Neuronal stem cell (in vitro differentiated cells): ENCODE data around the gene SYCE1.

Experiments
- DNase-seq: peaks from one replicate; pipeline ENCODE4 v3.0.0-alpha.2; 2013; ENCODE audit warnings: low spot score
- H2AFZ ChIP-seq: one replicate; pipeline ENCODE4 v1.6.1; 2013; ENCODE audit warnings: mild to moderate bottlenecking, low read length, inconsistent platforms
- H2AK5ac ChIP-seq: 2 replicates; pipeline ENCODE4 v1.6.1; 2013; ENCODE audit warnings: low read depth, mild to moderate bottlenecking, inconsistent platforms, low read length, moderate library complexity, mixed read lengths
- H2BK120ac ChIP-seq: 2 replicates; pipeline ENCODE4 v1.6.1; 2013; ENCODE audit warnings: low read depth, mild to moderate bottlenecking, inconsistent platforms, low read length, moderate library complexity, mixed read lengths
- H2BK12ac ChIP-seq: one replicate; pipeline ENCODE4 v1.6.1; 2013; ENCODE audit warnings: low read length, inconsistent platforms
- H2BK15ac ChIP-seq: 2 replicates; pipeline ENCODE4 v1.6.1; 2013; ENCODE audit warnings: mild to moderate bottlenecking, low read length, inconsistent platforms, mixed read lengths
- H2BK5ac ChIP-seq: one replicate; pipeline ENCODE4 v1.6.1; 2013; ENCODE audit warnings: inconsistent platforms, mild to moderate bottlenecking, low read length, moderate library complexity
- H3K14ac ChIP-seq: one replicate; pipeline ENCODE4 v1.6.1; 2013; ENCODE audit warnings: low read length, inconsistent platforms
- H3K18ac ChIP-seq: 2 replicates; pipeline ENCODE4 v1.6.1; 2013; ENCODE audit warnings: low read length, inconsistent platforms
- H3K23ac ChIP-seq: 2 replicates; pipeline ENCODE4 v1.6.1; 2013; ENCODE audit warnings: low read depth, mild to moderate bottlenecking, mixed read lengths, low read length, inconsistent platforms; ENCODE audit not compliant: poor library complexity
- H3K27ac ChIP-seq: replicated peaks from 3 replicates; pipeline ENCODE4 v1.5.1; 2013; ENCODE audit warnings: low read length, inconsistent platforms
- H3K27me3 ChIP-seq, 3 experiments: 2 replicates each; pipeline ENCODE4 v1.6.1; 2013; ENCODE audit warnings: low read length in 3 of 3, mild to moderate bottlenecking in 2 of 3, inconsistent platforms in 1 of 3, low read depth in 1 of 3, mixed read lengths in 1 of 3, moderate library complexity in 1 of 3; ENCODE audit not compliant: control insufficient read depth in 3 of 3, insufficient read depth in 3 of 3
- H3K36me3 ChIP-seq, 2 donors: replicated peaks in 1 of 2; 2 replicates each; pipeline ENCODE4 v1.6.1; 2013; ENCODE audit warnings: low read length in 2 of 2; ENCODE audit not compliant: control insufficient read depth in 2 of 2, insufficient read depth in 2 of 2
- H3K4ac ChIP-seq: 2 replicates; pipeline ENCODE4 v1.6.1; 2013; ENCODE audit warnings: inconsistent platforms, mild to moderate bottlenecking, low read length, moderate library complexity
- H3K4me1 ChIP-seq, 2 donors: 1 replicate in 1 of 2; 2 replicates in 1 of 2; pipeline ENCODE4 v1.6.1; 2013; ENCODE audit warnings: low read length in 2 of 2, low read depth in 1 of 2; ENCODE audit not compliant: control insufficient read depth in 2 of 2, insufficient read depth in 1 of 2
- H3K4me2 ChIP-seq: one replicate; pipeline ENCODE4 v1.6.1; 2013; ENCODE audit warnings: mild to moderate bottlenecking, low read length, inconsistent platforms; ENCODE audit not compliant: insufficient read depth, poor library complexity, severe bottlenecking
- H3K4me3 ChIP-seq, 2 donors: 2 replicates each; pipeline ENCODE4 v1.5.1; 2013; ENCODE audit warnings: low read length in 2 of 2, mild to moderate bottlenecking in 2 of 2, inconsistent platforms in 1 of 2, moderate library complexity in 1 of 2
- H3K79me1 ChIP-seq: one replicate; pipeline ENCODE4 v1.6.1; 2013; ENCODE audit warnings: low read depth, mild to moderate bottlenecking, inconsistent platforms, low read length, moderate library complexity
- H3K9ac ChIP-seq: one replicate; pipeline ENCODE4 v1.6.1; 2013; ENCODE audit warnings: mild to moderate bottlenecking, low read depth, low read length, inconsistent platforms; ENCODE audit not compliant: poor library complexity
- H3K9me3 ChIP-seq, 2 donors: replicated peaks in 1 of 2; 2 replicates each; pipeline versions ENCODE3 to v1.6.1; 2013; ENCODE audit warnings: low read length in 2 of 2, mild to moderate bottlenecking in 2 of 2, inconsistent platforms in 1 of 2, low read depth in 1 of 2, mixed read lengths in 1 of 2, moderate library complexity in 1 of 2; ENCODE audit not compliant: control insufficient read depth in 2 of 2, insufficient read depth in 1 of 2
- H4K8ac ChIP-seq: one replicate; pipeline ENCODE4 v1.6.1; 2013; ENCODE audit warnings: low read depth, mild to moderate bottlenecking, inconsistent platforms, low read length, moderate library complexity
- H4K91ac ChIP-seq: one replicate; pipeline ENCODE4 v1.6.1; 2013; ENCODE audit warnings: low read length, low read depth, mild to moderate bottlenecking, inconsistent platforms; ENCODE audit not compliant: poor library complexity
- WGBS, 2 donors: extraction: QIAGEN DNeasy Blood & Tissue Kit; methylation state at CpG; one replicate each; pipeline ENCODE4 v1.1.7; 2013; ENCODE audit warnings: missing lambda C conversion rate in 2 of 2, mixed read lengths in 1 of 2; ENCODE audit not compliant: insufficient read length in 2 of 2, insufficient replicate concordance in 1 of 2; ENCODE audit errors: extremely low coverage in 2 of 2; 5-methylcytosine and 5-hydroxymethylcytosine counted together

Gene SYCE1

DNA sequence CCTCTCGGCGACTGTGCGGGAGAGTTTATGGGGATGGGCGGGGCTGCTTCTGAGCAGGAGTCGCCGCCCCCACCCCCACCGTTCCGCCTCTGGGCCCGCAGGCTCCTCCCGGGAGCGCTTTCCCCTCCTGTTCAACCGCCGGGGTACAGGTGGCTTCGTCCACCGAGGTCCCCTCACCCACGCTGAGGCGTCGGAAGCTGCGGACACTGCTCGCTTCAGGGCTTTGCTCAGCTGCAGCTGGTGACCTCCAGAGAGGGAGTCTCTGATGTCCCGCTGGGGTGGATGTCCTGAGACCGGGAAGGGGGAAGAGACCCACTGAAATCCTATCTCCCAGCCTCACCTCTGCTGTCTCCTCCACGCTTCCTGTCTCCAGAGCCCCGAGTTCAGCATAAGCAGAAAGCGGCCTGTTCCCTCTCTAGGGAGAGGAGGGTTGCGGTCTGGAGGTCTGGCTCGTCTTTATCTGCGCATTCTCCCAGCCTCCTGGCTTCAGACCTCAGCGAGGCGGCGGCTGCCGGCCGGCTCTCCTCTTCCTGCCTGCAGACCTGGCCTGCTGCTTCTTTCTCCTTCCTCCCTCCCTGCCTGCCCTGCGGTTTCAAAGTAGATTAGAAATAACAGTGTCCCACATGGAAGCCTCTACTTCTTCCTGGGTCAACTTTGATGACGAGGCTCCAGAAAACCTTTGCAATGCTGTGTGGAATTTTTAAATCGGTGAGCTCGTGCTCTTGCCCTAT, 36.4 kb downstream of the SYCE1 start:
- Histone ChIP-seq H2AK5ac (no peak overlapping the region), H3K9me3 (peaks cover 0 to 51% of the 10 kb centered on the region in 2 donors), H3K23ac (no peak overlapping the region), H3K79me1 (peaks cover 1% of the 10 kb centered on the region), H3K27me3 (peaks cover 0 to 30% (median 0%) of the 10 kb centered on the region in 3 experiments), H3K4me1 (no peaks in the 10 kb centered on the region), H2BK15ac (no peak overlapping the region), H2AFZ (no peak overlapping the region), H2BK120ac (no peak overlapping the region), H3K4me2 (no peak overlapping the region), H3K18ac (no peak overlapping the region), H2BK5ac (no peak overlapping the region), H3K9ac (no peak overlapping the region), H3K14ac (no peak overlapping the region), H3K4me3 (no peak overlapping the region), H3K4ac (no peak overlapping the region), H3K36me3 (no peaks in the 10 kb centered on the region), H4K8ac (no peak overlapping the region), H4K91ac (no peak overlapping the region), H3K27ac (no peak overlapping the region), H2BK12ac (no peak overlapping the region)
- DNase-seq, result no peak
- WGBS, 2 donors, result no CpG with 5 or more reads among the region's 37 CpGs

DNA sequence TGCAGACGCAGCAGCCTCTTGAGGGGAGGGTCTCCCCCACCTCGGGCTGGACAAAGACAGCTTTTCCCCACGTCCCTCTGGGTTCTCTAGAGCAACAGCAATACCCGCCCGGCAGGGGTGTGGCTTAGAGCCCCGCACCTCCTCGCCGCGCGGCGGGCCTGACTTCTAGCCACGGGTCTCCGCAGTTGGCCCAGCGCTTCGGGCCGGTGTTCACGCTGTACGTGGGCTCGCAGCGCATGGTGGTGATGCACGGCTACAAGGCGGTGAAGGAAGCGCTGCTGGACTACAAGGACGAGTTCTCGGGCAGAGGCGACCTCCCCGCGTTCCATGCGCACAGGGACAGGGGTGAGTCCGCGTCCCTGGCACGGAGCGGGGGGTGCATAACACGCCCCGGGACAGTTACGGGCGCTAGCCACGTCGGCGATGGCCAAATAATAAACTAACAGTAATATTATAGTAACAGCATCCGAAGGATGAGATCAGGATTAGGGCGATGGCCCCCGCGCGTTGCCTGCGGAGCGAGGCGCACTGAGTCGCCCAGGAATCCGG, 37.0 kb downstream of the SYCE1 start:
- no peak overlapping the region for H2BK15ac ChIP-seq
- no peak overlapping the region for H3K4ac ChIP-seq
- no peaks in the 10 kb centered on the region for H3K4me1 ChIP-seq
- no peak overlapping the region for H3K4me3 ChIP-seq
- no peak overlapping the region for H4K8ac ChIP-seq
- no peak overlapping the region for H3K14ac ChIP-seq
- no peak overlapping the region for H2BK12ac ChIP-seq
- no CpG with 5 or more reads among the region's 50 CpGs for WGBS, 2 donors
- DNase-seq, result no peak
- H3K23ac ChIP-seq, result peak overlapping the region; percentile 89
- peaks cover 0 to 49% of the 10 kb centered on the region in 2 donors for H3K9me3 ChIP-seq
- H2BK5ac ChIP-seq, result no peak overlapping the region
- no peak overlapping the region for H3K27ac ChIP-seq
- no peak overlapping the region for H2BK120ac ChIP-seq
- H3K9ac ChIP-seq, result no peak overlapping the region
- no peak overlapping the region for H2AK5ac ChIP-seq
- H3K27me3 ChIP-seq, result peaks cover 0 to 26% (median 0%) of the 10 kb centered on the region in 3 experiments
- H4K91ac ChIP-seq, result no peak overlapping the region
- H3K4me2 ChIP-seq, result no peak overlapping the region
- no peaks in the 10 kb centered on the region for H3K36me3 ChIP-seq
- H2AFZ ChIP-seq, result no peak overlapping the region
- peaks cover 1% of the 10 kb centered on the region for H3K79me1 ChIP-seq
- no peak overlapping the region for H3K18ac ChIP-seq

DNA sequence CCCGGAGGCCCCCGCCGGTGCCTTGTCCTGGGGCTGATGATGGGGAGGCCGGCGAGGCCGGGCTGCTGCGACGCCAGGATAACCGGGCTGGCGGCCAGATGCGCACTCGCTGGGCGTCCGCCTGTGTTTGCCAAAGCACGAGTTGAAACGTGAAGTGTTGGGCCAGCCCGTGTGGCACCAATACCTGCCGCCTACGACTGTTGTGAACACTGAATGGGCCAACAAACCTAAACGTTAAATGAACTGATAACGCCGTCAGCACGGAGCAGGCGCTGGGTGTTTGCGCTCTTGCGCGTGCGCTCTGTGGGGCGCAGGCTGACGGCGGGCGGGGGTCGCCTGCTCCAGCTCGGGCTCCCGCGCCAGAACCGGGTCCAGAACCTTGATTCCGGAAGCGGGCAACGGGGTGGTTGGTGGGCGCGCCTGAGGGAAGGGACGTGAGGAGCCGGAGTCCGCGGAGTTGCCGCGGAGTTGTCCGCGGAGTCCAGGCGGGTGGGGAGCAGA, 37.6 kb downstream of the SYCE1 start:
- Histone ChIP-seq H4K8ac (no peak overlapping the region), H3K4ac (no peak overlapping the region), H3K4me1 (no peaks in the 10 kb centered on the region), H3K4me2 (no peak overlapping the region), H2BK12ac (no peak overlapping the region), H2BK15ac (no peak overlapping the region), H3K79me1 (no peaks in the 10 kb centered on the region), H3K23ac (no peak overlapping the region), H4K91ac (no peak overlapping the region), H2AK5ac (no peak overlapping the region), H3K4me3 (no peak overlapping the region), H3K36me3 (no peaks in the 10 kb centered on the region), H3K14ac (no peak overlapping the region), H2BK5ac (no peak overlapping the region), H3K18ac (no peak overlapping the region), H3K27me3 (peaks cover 0 to 24% (median 0%) of the 10 kb centered on the region in 3 experiments), H2BK120ac (no peak overlapping the region), H3K9me3 (peaks cover 0 to 43% of the 10 kb centered on the region in 2 donors), H2AFZ (no peak overlapping the region), H3K27ac (no peak overlapping the region), H3K9ac (no peak overlapping the region)
- WGBS, 2 donors, result no CpG with 5 or more reads among the region's 51 CpGs
- no peak for DNase-seq

DNA sequence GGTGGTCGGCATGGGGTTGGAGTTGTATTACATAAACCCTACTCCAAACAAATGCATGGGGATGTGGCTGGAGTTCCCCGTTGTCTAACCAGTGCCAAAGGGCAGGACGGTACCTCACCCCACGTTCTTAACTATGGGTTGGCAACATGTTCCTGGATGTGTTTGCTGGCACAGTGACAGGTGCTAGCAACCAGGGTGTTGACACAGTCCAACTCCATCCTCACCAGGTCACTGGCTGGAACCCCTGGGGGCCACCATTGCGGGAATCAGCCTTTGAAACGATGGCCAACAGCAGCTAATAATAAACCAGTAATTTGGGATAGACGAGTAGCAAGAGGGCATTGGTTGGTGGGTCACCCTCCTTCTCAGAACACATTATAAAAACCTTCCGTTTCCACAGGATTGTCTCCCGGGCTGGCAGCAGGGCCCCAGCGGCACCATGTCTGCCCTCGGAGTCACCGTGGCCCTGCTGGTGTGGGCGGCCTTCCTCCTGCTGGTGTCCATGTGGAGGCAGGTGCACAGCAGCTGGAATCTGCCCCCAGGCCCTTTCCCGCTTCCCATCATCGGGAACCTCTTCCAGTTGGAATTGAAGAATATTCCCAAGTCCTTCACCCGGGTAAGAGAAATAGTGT, 38.3 kb downstream of the SYCE1 start, which contains the start of gene CYP2E1:
CYP2E1 (plus strand) TSS at position 407 of the 632 bp plus-strand sequence; CDS start at position 440, 33 bp downstream.
- Histone ChIP-seq H3K18ac (no peak within 1 kb of the TSS), H3K23ac (no peak within 1 kb of the TSS), H3K79me1 (no peaks in the 10 kb centered on the region), H3K27me3 (peaks cover 0 to 24% (median 0%) of the 10 kb centered on the region in 3 experiments), H3K36me3 (no peaks in the 10 kb centered on the region), H3K27ac (no peak within 1 kb of the TSS), H3K4me2 (no peak within 1 kb of the TSS), H3K4me3 (peak within 1 kb of the TSS in 1 of 2 donors; percentile 3), H3K14ac (no peak within 1 kb of the TSS), H2AFZ (no peak within 1 kb of the TSS), H3K9ac (no peak within 1 kb of the TSS), H2BK120ac (no peak within 1 kb of the TSS), H2AK5ac (no peak within 1 kb of the TSS), H4K91ac (no peak within 1 kb of the TSS), H4K8ac (no peak within 1 kb of the TSS), H3K4ac (no peak within 1 kb of the TSS), H3K4me1 (no peaks in the 10 kb centered on the region), H2BK12ac (no peak within 1 kb of the TSS), H2BK15ac (no peak within 1 kb of the TSS), H2BK5ac (no peak within 1 kb of the TSS), H3K9me3 (peaks cover 0 to 41% of the 10 kb centered on the region in 2 donors)
- WGBS, 2 donors, result no CpG with 5 or more reads among the region's 16 CpGs
- DNase-seq, result no peak
